Measurements from ENCODE around the gene PARVB. TPM values are rescaled to one million over a fixed set of nuclear protein-coding genes. Genes with fewer than 3 reads are reported as not detected.
"Not testable (repeated sequence)": the region's sequence is repeated elsewhere in the genome, so short reads cannot be mapped to it uniquely, and the experiment has no call there.

The PARVB gene
- total RNA-seq, 1 donor from 2014 or later: 6.7 TPM

DNA sequence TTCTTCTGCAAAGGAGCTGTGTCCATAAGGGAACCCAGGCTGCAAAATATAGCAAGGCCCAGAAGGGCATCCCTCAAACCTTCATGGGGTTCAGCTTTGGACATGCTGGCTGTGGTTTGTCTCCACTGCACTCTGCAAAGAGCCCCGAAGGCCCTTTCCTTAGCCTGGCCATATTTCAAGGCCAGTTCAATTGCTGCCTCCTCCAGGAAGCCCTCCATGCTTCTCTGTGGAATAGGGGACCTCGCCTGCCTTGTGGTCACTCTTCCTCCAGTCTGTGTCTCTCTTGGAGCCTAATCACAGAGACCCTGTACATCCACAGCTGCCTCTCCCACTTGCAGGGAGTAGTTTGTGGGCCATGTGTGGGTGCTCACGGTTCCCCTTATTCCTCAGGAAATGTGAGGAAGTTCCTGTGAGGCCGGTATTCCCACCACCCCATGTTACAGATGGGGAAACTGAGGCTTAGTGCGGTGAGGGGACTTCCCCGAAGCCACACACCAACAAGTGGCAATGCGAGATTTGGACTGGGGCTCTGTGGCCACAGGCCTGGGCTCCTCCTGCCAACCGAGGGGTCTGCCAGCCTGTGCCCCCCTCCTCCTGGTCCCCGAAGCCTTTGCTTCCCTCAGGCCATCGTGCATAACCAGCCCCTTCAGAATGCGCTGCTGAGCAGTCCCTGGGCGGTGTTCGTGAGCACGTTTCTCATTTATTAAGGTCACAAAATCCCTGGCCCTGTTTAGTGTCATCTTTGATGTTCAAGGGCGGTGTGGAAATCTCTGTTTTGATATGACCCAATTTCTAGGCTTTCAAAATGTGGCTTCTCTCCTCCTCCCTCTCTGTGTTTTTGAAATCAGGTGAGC is 65.8 kb downstream of the PARVB start:
- ATAC-seq: no peak

DNA sequence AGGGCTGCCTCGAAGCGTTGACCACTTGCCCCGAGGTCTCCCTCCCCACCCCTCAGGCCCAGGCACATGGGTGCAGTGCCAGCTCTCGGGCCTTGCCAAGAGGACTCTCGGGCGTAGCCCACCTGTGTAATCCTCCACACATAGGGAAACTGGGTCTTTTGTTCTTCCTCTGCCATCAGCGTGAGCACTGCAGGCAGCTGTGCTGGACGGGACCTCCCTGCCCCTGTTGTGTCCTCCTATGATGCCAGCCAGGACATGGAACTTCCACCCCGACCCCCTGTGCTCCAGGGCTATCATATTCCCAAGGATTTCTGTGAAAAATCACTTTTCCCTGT is 66.4 kb downstream of the PARVB start:
- no peak for ATAC-seq

GRCh38 chr22:44091021-44091721 is 67.1 kb downstream of the PARVB start:
- no peak for ATAC-seq

DNA sequence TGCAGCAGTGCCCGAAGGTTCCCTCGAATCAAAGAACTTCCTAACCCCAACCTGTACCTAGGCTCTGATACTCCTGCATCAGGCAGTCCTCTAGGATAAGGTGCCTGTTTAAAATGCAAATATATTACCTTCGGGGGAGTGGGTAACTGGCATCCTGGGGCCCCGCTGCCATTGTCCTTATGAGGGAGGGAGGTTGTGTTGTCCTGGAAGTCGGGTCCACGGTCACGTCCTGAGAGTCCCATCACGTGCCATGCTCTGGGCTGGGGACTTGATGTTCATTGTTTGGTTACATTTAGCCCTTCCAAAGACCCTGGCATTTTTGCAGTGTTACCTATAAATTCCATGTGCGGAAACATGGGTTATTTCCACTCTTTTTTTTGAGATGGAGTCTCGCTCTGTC is 67.6 kb downstream of the PARVB start:
- no peak for ATAC-seq

DNA sequence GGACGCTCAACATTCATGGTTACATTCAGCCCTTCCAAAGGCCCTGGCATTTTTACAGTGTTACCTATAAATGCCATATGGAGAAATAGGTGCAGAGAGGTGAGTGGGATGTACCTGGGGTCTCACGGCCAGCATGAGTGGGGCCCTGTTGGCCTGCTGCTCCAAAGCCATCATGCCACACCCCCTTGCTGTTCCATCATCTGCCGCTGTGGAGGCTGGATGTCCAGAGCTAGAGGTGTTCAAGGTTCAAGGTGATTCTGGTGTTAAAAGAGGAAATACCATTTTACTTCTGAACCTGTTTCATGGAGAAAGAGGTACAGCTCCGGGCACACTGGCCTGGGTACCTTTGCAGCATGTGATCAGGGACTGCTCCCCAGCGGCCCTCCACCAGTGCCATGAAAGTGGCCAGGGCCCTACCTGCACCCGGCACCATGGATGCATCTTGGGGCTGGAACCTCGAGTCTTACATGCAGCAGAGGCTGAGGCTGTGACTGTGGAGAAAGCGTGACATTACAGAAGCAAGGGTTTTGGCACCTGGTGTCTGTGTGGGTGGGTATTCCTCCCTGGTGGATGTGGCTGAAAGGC is 68.6 kb downstream of the PARVB start:
- no peak for ATAC-seq

DNA sequence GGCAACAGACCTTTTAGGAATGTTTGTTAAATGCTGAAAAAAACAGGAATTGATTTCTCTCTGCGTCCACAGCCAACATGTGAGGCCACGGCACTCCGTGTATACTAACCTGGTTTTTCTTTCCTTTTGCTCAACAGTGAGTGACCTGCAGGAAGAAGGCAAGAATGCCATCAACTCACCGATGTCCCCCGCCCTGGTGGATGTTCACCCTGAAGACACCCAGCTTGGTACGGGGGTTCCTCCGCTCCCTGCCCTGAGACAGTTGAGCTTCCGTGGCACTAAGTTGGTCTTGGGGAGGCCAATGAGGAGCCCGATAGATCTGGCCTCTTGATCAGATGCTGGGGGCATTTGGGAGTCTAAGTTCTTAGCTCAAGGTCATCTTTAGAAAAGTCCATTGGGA is 69.7 kb downstream of the PARVB start:
- no peak for ATAC-seq

GRCh38 chr22:44094751-44095302 is 70.7 kb downstream of the PARVB start:
- no peak for ATAC-seq

GRCh38 chr22:44096736-44097135 is 72.6 kb downstream of the PARVB start:
- no peak for ATAC-seq

GRCh38 chr22:44097263-44098020 is 73.3 kb downstream of the PARVB start:
- ATAC-seq: no peak

DNA sequence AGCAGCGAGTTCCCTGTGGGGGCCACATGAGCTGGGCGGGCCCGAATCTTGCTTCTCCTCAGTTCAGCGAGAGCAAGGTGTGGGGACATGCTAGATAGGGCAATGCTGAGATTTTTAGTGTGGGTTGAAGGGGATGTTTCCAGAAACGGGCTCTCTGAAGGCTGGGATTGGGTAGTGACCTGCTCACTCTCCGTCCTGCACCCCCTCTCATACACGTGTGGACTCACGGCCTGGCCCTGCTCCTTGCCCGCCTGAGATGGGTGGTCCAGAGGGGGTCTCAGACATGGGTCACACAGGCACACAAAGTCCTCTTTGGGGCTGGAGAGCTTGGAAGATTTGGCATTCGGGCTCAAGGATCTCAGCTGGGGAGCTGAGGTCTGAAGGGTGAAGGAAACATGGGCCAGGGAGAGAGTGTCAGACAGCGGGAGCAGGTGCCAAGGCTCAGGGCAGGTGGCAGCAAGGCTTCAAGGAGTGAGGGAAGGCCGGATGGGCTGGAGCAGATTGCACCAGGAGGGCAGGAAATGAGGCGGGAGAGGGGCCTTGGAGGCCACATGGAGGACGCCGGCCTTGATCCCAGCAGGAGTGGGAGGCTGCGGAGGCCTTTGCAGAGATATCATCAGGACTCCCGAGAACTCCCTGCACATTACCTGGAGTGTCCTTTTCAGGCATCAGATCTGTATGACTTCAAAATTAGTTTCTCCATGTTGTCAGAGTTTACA is 74.1 kb downstream of the PARVB start:
- ATAC-seq: peak; percentile 11

GRCh38 chr22:44098966-44099530 is 74.9 kb downstream of the PARVB start:
- no peak for ATAC-seq

GRCh38 chr22:44099696-44100095 is 75.6 kb downstream of the PARVB start:
- no peak for ATAC-seq

DNA sequence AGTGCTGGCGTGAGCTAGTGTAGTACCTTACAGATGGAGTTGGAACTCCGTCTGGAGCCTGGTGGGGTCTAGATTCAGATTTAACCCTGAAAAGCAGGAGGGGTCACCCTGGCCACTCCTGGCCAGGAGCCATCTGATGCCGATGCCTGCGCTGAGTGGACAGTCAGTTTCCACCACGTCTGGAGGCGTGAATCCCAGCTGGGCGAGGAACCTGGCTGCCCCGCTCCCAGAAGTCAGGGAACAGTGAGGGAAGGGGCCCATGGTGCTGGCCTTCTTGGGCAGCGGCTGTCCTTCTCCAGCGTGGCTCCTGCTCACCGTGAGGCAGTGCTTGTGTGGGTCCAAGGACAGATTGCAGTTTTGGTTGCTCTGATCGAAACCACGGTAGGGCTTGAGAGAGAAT is 76.3 kb downstream of the PARVB start:
- no peak for ATAC-seq

GRCh38 chr22:44102121-44102520 is 78.0 kb downstream of the PARVB start:
- ATAC-seq: no peak

DNA sequence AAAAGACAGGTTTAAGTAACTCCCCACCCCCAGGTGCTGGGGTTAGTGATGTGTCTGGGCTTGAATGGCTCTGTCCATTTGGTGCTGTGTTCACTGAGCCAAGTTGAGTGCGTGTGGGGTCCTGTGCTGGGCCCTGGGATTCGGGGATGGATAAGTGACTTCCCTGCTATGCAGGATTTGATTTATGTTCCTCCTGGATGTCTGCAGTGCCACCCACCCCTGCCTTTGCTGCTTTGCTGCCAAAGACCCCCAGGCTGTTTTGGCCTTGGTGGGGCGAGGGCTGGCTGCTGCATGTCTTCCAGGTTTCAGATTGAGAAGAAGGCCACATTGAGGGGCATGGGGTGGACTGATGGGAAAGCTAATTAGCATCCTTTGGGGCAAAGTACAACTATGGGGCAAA is 78.8 kb downstream of the PARVB start:
- no peak for ATAC-seq

GRCh38 chr22:44103735-44104480 is 79.8 kb downstream of the PARVB start:
- no peak for ATAC-seq

GRCh38 chr22:44107340-44107739 is 83.2 kb downstream of the PARVB start:
- ATAC-seq: no peak

GRCh38 chr22:44108076-44108475 is 84.0 kb downstream of the PARVB start:
- ATAC-seq: no peak

- no peak for ATAC-seq
These were observed 84.8 kb downstream of the PARVB start for GRCh38 chr22:44108806-44109385.

DNA sequence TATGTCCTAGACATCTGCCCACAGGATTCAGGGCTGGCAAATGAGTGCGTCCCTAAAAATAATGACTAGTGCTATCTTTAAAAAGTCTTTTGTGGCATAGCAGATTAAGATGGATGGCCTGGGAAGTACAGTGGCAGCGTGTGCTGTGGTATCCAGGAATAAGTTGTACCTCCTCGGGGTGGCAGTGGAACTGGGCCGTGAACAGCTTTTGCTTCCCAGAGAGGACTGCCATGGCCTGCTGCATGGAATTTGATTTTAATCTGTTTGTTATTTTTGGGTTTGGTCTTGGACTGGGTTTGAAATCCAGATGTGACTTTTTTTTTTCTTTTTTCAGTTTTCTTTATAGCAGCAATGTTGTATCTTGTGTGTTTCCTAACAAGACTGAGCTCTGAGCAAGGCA is 85.3 kb downstream of the PARVB start:
- no peak for ATAC-seq

DNA sequence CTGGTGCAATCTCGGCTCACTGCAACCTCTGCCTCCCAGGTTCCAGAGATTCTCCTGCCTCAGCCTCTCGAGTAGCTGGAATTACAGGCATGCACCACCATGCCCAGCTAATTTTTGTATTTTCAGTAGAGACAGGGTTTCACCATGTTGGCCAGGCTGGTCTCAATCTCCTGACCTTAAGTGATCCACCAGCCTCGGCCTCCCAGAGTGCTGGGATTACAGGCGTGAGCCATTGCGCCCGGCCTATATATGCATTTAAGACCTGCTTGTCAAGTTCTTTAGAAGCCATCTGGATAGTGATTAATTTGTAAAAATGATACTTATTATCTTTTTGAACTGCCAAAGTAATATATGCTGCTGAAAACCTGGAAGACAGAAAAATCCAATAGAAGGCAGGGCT is 86.6 kb downstream of the PARVB start:
- not testable (repeated sequence) for ATAC-seq
